HG03558 (cell line): ENCODE results near the gene MKRN2.

ENCODE experiments used
- ATAC-seq: cut with Tn5 transposase; IDR thresholded peaks from one replicate; pipeline ENCODE4 v1.9.1; 2021; ENCODE audit warnings: moderate number of reproducible peaks; ENCODE audit not compliant: unreplicated experiment; ENCODE audit errors: extremely low read depth

Gene MKRN2

GRCh38 chr3:12585181-12585580, 28.3 kb downstream of the MKRN2 start:
- ATAC-seq: no peak

GRCh38 chr3:12585970-12586369, 29.1 kb downstream of the MKRN2 start:
- no peak for ATAC-seq

DNA sequence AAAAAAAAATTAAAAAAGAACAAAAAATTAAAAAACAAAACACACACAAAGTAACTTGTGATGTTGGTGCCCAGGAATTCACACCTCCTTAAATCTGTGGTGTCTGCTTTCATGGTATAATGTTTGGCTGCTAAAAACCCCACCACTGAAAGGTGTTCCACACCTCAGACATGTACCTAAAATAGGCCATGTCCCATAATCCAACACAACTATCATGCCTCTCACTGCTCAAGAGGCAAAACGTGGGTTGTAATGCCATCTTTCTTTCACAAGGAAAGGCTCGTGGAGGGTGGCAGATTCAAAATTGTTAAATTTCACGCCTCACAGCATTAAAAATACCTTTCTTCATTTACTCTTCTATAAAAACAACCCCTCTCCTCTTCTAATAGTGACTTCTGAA, 29.5 kb downstream of the MKRN2 start:
- no peak for ATAC-seq

DNA sequence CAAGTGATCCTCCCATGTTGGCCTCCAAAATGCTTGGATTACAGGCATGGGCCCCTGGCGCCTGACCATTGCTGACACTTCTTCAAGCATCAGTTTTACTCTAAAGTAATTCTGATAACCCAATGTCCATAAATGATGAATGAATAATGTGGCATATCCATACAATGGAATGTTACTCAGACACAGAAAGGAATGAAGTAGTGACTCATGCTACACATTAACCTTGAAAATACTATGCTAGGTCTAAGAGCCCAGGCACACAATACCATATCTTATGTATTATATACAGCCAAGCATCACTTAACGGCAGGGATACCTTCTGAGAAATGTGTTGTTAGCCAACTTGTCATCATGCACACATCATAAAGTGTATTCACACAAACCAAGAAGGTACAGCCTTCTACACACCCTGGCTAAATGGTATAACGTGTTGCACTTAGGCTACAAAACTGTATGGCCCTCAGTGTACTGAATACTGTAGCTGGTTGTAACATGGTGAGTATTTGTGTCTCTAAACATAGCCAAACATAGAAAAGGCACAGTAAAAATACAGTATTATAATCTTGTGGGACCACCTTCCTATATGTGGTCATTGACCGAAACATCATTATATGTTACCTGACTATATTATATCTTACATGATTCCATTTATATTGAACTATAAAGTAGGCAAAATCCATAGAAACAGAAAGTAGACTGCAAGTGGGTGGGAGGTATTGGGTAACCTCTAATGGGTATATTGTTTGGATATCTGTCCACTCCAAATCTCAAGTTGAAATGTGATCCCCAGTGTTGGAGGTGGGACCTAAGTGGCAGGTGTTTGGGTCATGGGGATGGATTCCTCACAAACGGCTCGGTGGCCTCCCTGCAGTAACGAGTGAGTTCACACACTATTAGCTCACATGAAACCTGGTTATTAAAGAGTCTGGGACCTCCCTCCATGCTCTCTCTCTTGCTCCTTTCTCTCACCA, 31.4 kb downstream of the MKRN2 start:
- no peak for ATAC-seq

DNA sequence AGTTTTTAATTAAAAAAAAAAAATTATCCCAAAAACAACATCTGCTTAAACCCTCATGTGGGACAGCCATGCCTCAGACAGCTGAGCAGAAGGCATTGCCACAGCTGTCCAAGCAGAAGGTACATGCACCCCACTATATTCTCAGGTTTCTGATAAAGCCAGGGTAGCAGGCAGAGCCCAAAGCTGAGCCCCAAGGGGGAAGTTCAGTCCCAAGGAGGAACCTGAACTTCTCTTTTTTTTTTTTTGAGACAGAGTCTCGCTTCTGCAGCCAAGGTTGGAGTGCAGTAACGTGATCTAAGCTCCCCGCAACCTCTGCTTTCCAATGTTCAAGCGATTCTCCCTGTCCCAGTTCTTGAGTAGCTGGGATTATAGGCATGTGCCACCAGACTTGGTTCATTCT, 33.2 kb downstream of the MKRN2 start:
- ATAC-seq: no peak

- ATAC-seq: no peak
Observed at GRCh38 chr3:12591456-12591855, 34.6 kb downstream of the MKRN2 start.

- ATAC-seq: no peak
Observed at GRCh38 chr3:12591997-12592715, 35.3 kb downstream of the MKRN2 start.

DNA sequence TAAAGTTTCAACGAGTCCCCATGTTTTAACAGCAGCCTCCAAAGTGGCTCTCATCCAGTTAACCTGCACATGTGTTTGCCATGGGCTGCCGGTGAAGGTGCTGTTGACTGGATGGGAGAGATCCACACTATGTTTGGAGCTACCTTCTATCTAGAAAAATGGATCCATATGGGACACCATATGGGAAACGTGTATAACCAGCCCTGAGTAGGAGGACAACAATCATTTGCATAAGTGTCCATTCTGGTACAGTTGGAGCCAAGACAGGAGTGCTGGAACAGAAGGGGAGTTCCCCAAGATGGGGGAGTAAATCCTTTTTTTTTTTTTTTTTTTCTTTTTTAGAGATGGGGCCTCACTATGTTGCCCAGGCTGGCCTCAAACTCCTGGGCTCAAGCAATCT, 36.6 kb downstream of the MKRN2 start:
- ATAC-seq: no peak

DNA sequence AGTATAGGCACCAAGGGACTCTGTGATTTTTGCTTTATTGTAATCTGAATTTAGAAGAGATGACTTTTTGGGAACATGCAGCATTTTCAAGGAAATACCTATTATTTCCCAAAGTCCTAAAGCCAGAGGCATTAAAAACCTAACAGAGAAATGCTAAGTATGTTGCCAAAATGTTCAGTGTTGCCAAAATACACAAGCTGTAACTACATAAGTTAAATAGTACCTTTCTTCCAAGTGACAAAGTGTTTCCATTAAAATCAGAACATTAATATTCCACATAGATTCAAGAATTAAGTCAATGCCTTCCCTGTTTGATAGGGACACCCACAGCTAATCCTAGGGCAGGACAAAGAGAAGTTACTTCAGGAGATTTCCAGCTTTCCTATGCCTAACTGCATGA, 42.0 kb downstream of the MKRN2 start:
- no peak for ATAC-seq

DNA sequence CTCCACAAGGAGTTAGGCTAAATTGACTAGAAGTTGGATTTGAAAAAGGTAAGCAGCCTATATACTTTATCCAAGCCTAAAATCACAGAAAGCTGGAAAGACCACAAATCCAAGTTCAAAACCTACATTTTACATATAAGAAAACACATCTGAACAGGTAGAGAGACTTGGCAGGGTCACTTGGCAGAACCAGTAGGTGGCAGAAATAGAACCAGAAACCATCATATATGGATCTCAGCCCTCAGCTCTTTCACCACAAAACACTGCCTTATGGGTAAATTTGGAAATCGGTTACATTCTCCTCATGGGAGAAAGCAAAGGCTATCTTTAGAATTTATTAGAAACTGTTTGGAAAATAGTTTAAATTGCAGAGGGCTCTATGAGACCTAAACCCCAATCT, 44.2 kb downstream of the MKRN2 start:
- ATAC-seq: no peak

GRCh38 chr3:12603969-12604368, 47.1 kb downstream of the MKRN2 start:
- no peak for ATAC-seq

GRCh38 chr3:12608376-12608775, 51.5 kb downstream of the MKRN2 start:
- ATAC-seq: no peak

- no peak for ATAC-seq
Observed at GRCh38 chr3:12611117-12611516, 54.2 kb downstream of the MKRN2 start.

DNA sequence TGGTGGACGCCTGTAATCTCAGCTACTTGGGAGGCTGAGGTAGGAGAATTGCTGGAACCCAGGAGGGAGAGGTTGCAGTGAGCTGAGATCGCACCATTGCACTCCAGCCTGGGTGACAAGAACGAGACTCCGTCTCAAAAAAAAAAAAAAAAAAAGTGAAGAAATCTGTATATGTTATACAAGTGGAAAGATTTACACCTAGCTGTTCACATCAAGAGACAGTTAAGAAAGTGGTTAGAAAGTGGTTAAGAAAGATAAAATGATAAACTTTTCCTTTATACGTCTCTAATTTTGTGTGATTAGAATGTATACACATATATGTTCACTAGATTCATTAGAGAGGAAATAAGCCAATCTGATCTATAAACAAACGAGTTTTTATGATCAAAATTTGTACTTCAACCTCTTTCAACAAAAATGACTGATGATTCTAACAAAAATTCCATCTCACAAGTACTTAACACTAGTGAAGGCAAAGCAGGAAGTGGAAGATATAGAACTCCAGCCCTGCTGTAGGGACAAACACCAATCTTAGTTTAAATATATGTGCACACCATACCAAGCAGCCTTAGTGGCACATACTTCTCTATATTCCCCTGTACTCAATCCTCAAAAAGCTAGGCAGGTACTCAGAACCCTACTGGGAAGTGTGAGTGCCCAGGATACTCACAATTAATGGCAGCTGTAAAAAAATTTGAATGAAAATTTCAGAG, 55.8 kb downstream of the MKRN2 start:
- ATAC-seq: no peak

DNA sequence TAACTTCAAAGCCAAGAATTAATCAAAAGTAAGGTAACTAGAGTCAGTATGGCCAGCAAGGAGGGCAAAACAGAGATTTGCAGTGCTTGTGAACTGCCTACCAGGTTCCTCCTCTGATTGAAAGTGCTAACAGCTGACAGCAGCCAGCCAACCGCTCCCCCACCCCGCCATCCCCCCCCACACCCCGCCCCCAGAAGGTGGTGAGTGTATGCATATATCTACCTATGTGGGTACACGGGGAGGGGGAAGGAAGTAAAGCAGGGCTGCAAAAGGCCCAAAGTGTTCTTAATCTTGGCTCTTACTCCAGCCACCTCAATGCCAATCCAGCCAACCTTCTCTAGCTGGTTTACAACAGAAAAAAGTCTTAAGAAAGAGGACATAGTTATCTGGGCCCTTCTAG, 56.4 kb downstream of the MKRN2 start:
- ATAC-seq: no peak

DNA sequence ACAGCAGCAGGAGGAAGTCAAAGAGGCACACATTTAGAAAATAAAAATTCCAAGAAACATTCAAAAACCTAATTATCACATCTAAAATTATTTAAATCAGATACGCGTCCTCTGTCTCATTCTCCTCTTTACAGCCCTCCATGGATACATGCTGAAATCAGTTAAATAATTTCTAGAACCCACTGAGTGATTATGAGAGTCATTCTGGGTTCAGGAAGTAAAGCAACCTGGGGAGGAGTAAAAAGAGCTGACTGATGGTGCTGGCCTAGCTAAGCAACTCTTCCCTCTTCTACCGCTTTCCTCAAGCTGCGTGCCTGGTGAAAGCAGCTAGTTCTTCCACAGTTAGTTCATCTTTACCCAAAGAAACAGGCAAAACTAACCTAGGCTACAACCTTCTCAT, 58.4 kb downstream of the MKRN2 start:
- ATAC-seq: no peak

GRCh38 chr3:12618426-12618825, 61.5 kb downstream of the MKRN2 start:
- no peak for ATAC-seq

GRCh38 chr3:12620305-12620704, 63.4 kb downstream of the MKRN2 start:
- ATAC-seq: no peak

GRCh38 chr3:12620729-12621128, 63.8 kb downstream of the MKRN2 start:
- no peak for ATAC-seq

- ATAC-seq: no peak
Observed at GRCh38 chr3:12622335-12622734, 65.4 kb downstream of the MKRN2 start.

GRCh38 chr3:12624056-12624455, 67.2 kb downstream of the MKRN2 start:
- ATAC-seq: no peak
